GM12878 (cell line): ENCODE results near the gene CT83. TPM values are rescaled to one million over a fixed set of nuclear protein-coding genes. Genes with fewer than 3 reads are reported as not detected.

Experiments
- ATAC-seq: fragments of 200-7000 bp; cut with Tn5 transposase; 3 replicates; pipeline ENCODE4 v1.9.1; 2020; ENCODE audit warnings: mild to moderate bottlenecking, moderate library complexity
- BruUV-seq: library from RNA; stranded (reverse); fragments of 400-500 nt; replicated peaks from 2 replicates; lab custom pipeline; 2021; lab: Mats Ljungman, UMichigan
- CTCF ChIA-PET: fragments of 300-600 bp; sonication (Branson Sonifier 250); formaldehyde crosslinking; extraction: SDS; loops from one replicate; lab custom pipeline; 2021; ENCODE audit warnings: inconsistent platforms; lab: Yijun Ruan, JAX
- POLR2A ChIA-PET: fragments of 350-600 bp; formaldehyde crosslinking; extraction: SDS; loops from one replicate; lab custom pipeline; 2021; ENCODE audit warnings: inconsistent platforms; lab: Charles Lee
- RAD21 ChIA-PET: fragments of 300-600 bp; sonication (Branson Sonifier 250); formaldehyde crosslinking; loops from one replicate; lab custom pipeline; 2023; ENCODE audit warnings: antibody characterized with exemption; ENCODE audit not compliant: unreplicated experiment; lab: Charles Lee
- SMC1A ChIA-PET: fragments of 300-600 bp; sonication (Branson Sonifier 250); formaldehyde crosslinking; loops from one replicate; lab custom pipeline; 2023; ENCODE audit not compliant: unreplicated experiment, uncharacterized antibody; lab: Charles Lee
- DNase-seq: peaks from one replicate; pipeline ENCODE4 v3.0.0-alpha.2; 2011; ENCODE audit warnings: low read depth, low spot score
- FAIRE-seq: peaks from 3 replicates; lab custom pipeline; 2011; peaks lifted over from hg19 to GRCh38; lab: Jason Lieb, UNC
- H2AFZ ChIP-seq: 2 replicates; pipeline ENCODE4 v1.6.0; 2011; ENCODE audit warnings: low read depth, low read length, control low read depth; ENCODE audit not compliant: control insufficient read depth
- H3K27ac ChIP-seq: 2 replicates; pipeline ENCODE4 v1.5.1; 2011; ENCODE audit warnings: control low read depth; ENCODE audit not compliant: control insufficient read depth, insufficient read depth
- H3K27me3 ChIP-seq, 2 experiments: replicated peaks in 1 of 2; 2 replicates each; pipeline versions ENCODE4 v1.6.0 to v1.6.1; 2011; ENCODE audit warnings: low read length in 1 of 2; ENCODE audit not compliant: control insufficient read depth in 2 of 2, insufficient read depth in 2 of 2
- H3K36me3 ChIP-seq, 2 experiments: 2 replicates each; pipeline ENCODE4 v1.5.1; 2011; ENCODE audit warnings: low read length in 1 of 2; ENCODE audit not compliant: control insufficient read depth in 2 of 2, insufficient read depth in 2 of 2
- H3K4me1 ChIP-seq: 2 replicates; pipeline ENCODE4 v1.6.1; 2011; ENCODE audit warnings: mild to moderate bottlenecking, low read length, moderate library complexity, mixed read lengths; ENCODE audit not compliant: control insufficient read depth, insufficient read depth
- H3K4me2 ChIP-seq: 2 replicates; pipeline ENCODE4 v1.6.0; 2011; ENCODE audit warnings: control low read depth; ENCODE audit not compliant: control insufficient read depth, insufficient read depth
- H3K4me3 ChIP-seq: fragments of 200-600 bp; sonication (generic); 2 replicates; pipeline ENCODE4 v1.5.1; 2016
- H3K79me2 ChIP-seq: 2 replicates; pipeline ENCODE4 v1.6.0; 2011; ENCODE audit warnings: low read length; ENCODE audit not compliant: control insufficient read depth, insufficient read depth
- H3K9ac ChIP-seq: 2 replicates; pipeline ENCODE4 v1.8.0; 2011; ENCODE audit warnings: low read length, control low read depth, mixed read lengths; ENCODE audit not compliant: control insufficient read depth, insufficient read depth
- H3K9me3 ChIP-seq: replicated peaks from 3 replicates; pipeline ENCODE4 v1.5.1; 2011; ENCODE audit warnings: mild to moderate bottlenecking, low read length; ENCODE audit not compliant: control insufficient read depth, insufficient read depth
- H4K20me1 ChIP-seq: 2 replicates; pipeline ENCODE4 v1.6.0; 2011; ENCODE audit not compliant: control insufficient read depth, insufficient read depth
- MTA3 ChIP-seq: IDR thresholded peaks from 2 replicates; pipeline ENCODE4 v1.6.1; 2012; ENCODE audit warnings: low read length, inconsistent platforms, borderline replicate concordance
- NRF1 ChIP-seq: conservative IDR thresholded peaks from 2 replicates; pipeline ENCODE4 v1.6.1; 2011; ENCODE audit warnings: mild to moderate bottlenecking, low read depth, low read length, improper control_type of control experiment
- SMAD5 ChIP-seq: IDR thresholded peaks from 2 replicates; pipeline ENCODE4 v1.6.1; 2016; ENCODE audit warnings: antibody characterized with exemption, low read depth
- WGBS: methylation state at CpG from one replicate; pipeline ENCODE4 v1.1.6; 2016; ENCODE audit warnings: low lambda C conversion rate; ENCODE audit not compliant: insufficient replicate concordance, insufficient coverage; ENCODE audit errors: missing lambda C conversion rate; 5-methylcytosine and 5-hydroxymethylcytosine counted together
- in situ Hi-C: fragments of 300-500 bp; cut with MboI; formaldehyde crosslinking; loops from 9 replicates; pipeline ENCODE4 v1.14.3; 2018; ENCODE audit warnings: mixed read lengths
- intact Hi-C: fragments of 100-400 bp; cut with micrococcal nuclease; formaldehyde crosslinking; loops from one replicate; pipeline ENCODE4 v1.14.2; 2022; ENCODE audit not compliant: unreplicated experiment
- polyA plus RNA-seq, 11 experiments: library from polyadenylated mRNA; depleted of rRNA in 4 of 11; unstranded in 6 of 11; stranded (reverse) in 5 of 11; fragments of >200 nt; fragmentation: Nextera tagmentation in 4 of 11; fragmentation: Illumina TruSeq in 1 of 11; extraction: Ambion mirVana in 4 of 11; extraction: Trizol in 1 of 11; gene quantifications; 1 replicate in 1 of 11; 2 replicates in 10 of 11; pipeline versions ENCODE4 v1.2.1 to v1.2.3, GENCODE V29; 2011 to 2016; ENCODE audit warnings: inconsistent platforms in 2 of 11, missing spikeins in 2 of 11, low read depth in 1 of 11
- total RNA-seq, 4 experiments: library from RNA; depleted of rRNA in 3 of 4; stranded (reverse); fragments of >200 nt in 3 of 4; fragmentation: Illumina TruSeq in 1 of 4; extraction: Trizol in 1 of 4; gene quantifications; 2 replicates each; pipeline versions ENCODE4 v1.2.1 to v1.2.3, GENCODE V29; 2013 to 2021
- TF ChIP-seq, protein P1 (sequence below): IDR thresholded peaks from 2 replicates; pipeline ENCODE4 v1.6.1; 2012; ENCODE audit warnings: mild to moderate bottlenecking, low read depth, low read length

The CT83 gene
- total and polyA plus RNA-seq, 10 of the 15 experiments (the other 5 are each of a cell fraction or from before 2014, with no cell fraction given) = not detected

- H3K9me3 ChIP-seq = no peaks in the 10 kb centered on the region; the same call in 1 of the 3 replicates
- ChIA-PET RAD21 (no interaction called here), SMC1A (interaction anchor here (1.2 kb wide), 1 partner anchor 15 kb away, joined by 3 read pairs; no protein-coding TSS in a partner anchor), POLR2A (no interaction called here), CTCF (no interaction called here)
- intact Hi-C loops (no loop called here), in situ Hi-C loops (no loop called here)
- no peak overlapping the region for H3K9ac ChIP-seq
- H3K79me2 ChIP-seq = no peaks in the 10 kb centered on the region
- no peaks in the 10 kb centered on the region for H3K27me3 ChIP-seq
- no peak for FAIRE-seq
- no peak overlapping the region for H3K27ac ChIP-seq
- DNase-seq = no peak
- H3K4me3 ChIP-seq = no peak overlapping the region
- H4K20me1 ChIP-seq = no peaks in the 10 kb centered on the region
- no peaks in the 10 kb centered on the region for H3K36me3 ChIP-seq
- WGBS = 0% methylated on average over 1 of the region's 1 CpG
- TF ChIP-seq, protein P1, sequence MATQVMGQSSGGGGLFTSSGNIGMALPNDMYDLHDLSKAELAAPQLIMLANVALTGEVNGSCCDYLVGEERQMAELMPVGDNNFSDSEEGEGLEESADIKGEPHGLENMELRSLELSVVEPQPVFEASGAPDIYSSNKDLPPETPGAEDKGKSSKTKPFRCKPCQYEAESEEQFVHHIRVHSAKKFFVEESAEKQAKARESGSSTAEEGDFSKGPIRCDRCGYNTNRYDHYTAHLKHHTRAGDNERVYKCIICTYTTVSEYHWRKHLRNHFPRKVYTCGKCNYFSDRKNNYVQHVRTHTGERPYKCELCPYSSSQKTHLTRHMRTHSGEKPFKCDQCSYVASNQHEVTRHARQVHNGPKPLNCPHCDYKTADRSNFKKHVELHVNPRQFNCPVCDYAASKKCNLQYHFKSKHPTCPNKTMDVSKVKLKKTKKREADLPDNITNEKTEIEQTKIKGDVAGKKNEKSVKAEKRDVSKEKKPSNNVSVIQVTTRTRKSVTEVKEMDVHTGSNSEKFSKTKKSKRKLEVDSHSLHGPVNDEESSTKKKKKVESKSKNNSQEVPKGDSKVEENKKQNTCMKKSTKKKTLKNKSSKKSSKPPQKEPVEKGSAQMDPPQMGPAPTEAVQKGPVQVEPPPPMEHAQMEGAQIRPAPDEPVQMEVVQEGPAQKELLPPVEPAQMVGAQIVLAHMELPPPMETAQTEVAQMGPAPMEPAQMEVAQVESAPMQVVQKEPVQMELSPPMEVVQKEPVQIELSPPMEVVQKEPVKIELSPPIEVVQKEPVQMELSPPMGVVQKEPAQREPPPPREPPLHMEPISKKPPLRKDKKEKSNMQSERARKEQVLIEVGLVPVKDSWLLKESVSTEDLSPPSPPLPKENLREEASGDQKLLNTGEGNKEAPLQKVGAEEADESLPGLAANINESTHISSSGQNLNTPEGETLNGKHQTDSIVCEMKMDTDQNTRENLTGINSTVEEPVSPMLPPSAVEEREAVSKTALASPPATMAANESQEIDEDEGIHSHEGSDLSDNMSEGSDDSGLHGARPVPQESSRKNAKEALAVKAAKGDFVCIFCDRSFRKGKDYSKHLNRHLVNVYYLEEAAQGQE = no peak
- no peak for TF ChIP-seq NRF1
- TF ChIP-seq MTA3 = no peak
- TF ChIP-seq SMAD5 = no peak
- no peak overlapping the region for H3K4me2 ChIP-seq
- no peak for ATAC-seq
- H3K4me1 ChIP-seq = no peaks in the 10 kb centered on the region
- no TSS peak for BruUV-seq
- no peak overlapping the region for H2AFZ ChIP-seq
Measured at GRCh38 chrX:116413273-116413672, 49.5 kb downstream of the CT83 start.

Other genes with a start within 250 kb of the CT83 start
- 0.05 TPM in 1 of 2 replicates, not detected in the other for gene SLC6A14, start 26.4 kb downstream of the CT83 start, total RNA-seq (2014; rRNA removed)
- gene SLC6A14, start 26.4 kb downstream of the CT83 start, total RNA-seq (2014; rRNA removed; fragmentation: Illumina TruSeq; extraction: Trizol) = not detected in 2 replicates
- 0.05 and 0.24 TPM in 2 replicates for gene SLC6A14, start 26.4 kb downstream of the CT83 start, total RNA-seq (2021)
- not detected in 2 replicates for gene SLC6A14, start 26.4 kb downstream of the CT83 start, polyA plus RNA-seq (2011; rRNA removed)
- gene SLC6A14, start 26.4 kb downstream of the CT83 start, polyA plus RNA-seq (2014; fragmentation: Illumina TruSeq; extraction: Trizol) = 0.06 TPM in 1 of 2 replicates, not detected in the other
- gene SLC6A14, start 26.4 kb downstream of the CT83 start, polyA plus RNA-seq (2014; fragmentation: Nextera tagmentation; extraction: Ambion mirVana) = not detected
- not detected in 2 replicates for gene SLC6A14, start 26.4 kb downstream of the CT83 start, polyA plus RNA-seq (2014; rRNA removed)
- not detected for gene SLC6A14, start 26.4 kb downstream of the CT83 start, polyA plus RNA-seq (2016; fragmentation: Nextera tagmentation; extraction: Ambion mirVana)